Activated effector memory CD4-positive, alpha-beta T cell treated with Interleukin-2 at 50 U/mL for 16 hours (primary cell): ENCODE measurements around the gene CCDC74B.
"Not testable (repeated sequence)": the region's sequence is repeated elsewhere in the genome, so short reads cannot be mapped to it uniquely, and the experiment has no call there.

Source experiments
- DNase-seq: peaks from one replicate; pipeline ENCODE4 v3.0.0-alpha.2; 2020

The CCDC74B gene

GRCh38 chr2:130143266-130144039 lies 1.5 kb downstream of the CCDC74B start:
- DNase-seq: not testable (repeated sequence)

DNA sequence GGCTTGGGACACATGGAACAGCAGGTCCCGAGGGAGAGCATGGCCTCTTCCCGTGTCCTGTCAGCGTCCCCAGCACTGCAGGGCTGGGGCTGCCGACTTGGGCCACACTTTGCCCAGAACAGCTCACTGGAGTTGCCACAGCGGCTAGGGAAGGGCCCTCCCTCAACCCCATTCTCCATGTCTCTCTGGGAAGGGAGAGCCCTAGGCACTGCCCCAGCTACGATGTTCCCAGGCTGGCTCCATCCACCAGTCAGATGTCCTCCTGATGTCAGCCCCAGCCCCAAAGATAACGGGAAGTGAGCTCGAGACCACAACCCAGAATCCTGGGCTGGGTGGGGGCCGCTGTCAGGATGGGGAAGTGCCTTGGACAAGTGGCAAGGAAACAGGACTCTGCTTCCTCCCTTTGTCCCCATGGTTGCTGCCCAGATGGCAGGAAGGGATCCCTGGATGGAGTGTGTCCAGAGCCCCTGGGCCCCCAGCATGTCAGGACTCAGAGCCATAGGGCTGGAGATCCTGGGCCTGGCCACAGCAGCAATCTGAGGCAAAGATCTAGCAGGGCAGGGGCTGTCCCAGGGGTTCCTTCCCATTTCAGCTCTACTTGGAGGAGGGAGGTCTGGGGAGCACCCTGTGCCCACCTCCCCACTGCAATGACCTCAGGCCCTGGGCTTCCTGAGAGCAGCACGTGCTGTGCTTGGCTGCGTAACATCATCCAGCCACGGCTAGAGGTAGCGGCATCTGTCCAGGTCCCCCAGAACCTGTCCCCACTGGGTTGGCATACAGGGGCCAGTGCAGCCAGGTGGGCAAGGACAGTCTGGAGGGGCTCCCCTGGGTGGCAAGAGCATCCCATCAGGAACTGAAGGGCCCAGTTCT lies 2.3 kb downstream of the CCDC74B start:
- DNase-seq: not testable (repeated sequence)

DNA sequence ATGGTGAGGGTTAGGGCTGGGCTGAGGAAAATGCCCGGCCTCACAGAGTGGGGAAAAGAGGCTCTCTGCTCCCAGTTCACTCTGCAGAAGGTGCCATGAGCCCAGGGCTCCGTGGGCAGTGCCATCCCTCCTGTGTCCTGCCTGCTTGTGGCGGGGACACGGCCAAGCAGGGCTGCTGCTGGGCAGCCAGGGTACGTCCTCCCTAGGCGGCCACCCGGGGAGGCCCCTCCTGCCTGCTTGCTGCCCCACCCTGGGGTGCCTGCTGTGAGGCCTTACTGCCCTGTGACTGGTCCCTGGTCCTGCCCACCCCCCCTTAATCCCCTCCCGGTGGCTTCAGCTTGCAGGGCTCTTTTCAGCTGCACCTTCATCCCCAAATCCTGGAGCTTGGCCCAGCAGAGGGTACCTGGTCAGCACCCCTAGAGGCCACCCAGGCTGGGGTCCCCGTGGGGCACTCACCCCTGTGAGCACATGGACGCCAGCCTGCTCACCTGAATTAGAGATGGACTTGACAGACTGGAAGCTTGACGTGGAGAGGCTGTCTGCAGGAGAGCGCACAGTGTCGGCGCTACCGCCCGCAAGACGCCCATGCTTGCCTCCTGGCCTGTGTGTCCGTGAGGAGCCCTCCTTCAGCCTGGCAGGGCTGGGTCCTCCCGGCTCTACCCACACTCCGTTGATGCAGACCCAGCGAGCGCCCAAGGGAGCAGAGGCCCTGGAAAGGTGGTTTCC lies 3.1 kb downstream of the CCDC74B start:
- DNase-seq: not testable (repeated sequence)

DNA sequence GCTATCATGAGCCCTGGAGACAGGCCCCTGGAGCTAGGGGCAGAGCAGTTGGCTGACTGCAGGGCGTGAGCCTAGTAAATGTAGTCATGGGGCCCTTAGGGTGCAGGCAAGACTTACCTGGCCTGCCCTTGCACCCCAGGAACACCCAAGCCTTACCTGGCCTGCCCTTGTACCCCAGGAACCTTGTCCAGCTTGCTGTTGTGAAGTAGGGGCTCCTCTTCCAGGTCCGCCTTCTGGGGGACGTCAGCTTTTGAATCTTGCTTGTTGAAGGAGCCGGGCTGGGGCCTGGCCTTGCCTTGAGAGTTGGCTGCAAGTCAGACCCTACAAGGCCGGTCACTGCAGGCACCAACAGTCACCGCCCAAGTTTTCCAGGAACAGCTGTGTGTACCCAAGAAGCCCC lies 3.9 kb downstream of the CCDC74B start:
- DNase-seq: not testable (repeated sequence)

GRCh38 chr2:130140516-130140915 lies 4.4 kb downstream of the CCDC74B start:
- DNase-seq: not testable (repeated sequence)

GRCh38 chr2:130139331-130140280 lies 5.3 kb downstream of the CCDC74B start:
- not testable (repeated sequence) for DNase-seq

- not testable (repeated sequence) for DNase-seq
These were observed 6.1 kb downstream of the CCDC74B start for GRCh38 chr2:130138841-130139251.

GRCh38 chr2:130138326-130138725 lies 6.6 kb downstream of the CCDC74B start:
- not testable (repeated sequence) for DNase-seq

GRCh38 chr2:130137118-130137517 lies 7.8 kb downstream of the CCDC74B start:
- not testable (repeated sequence) for DNase-seq

GRCh38 chr2:130136546-130136945 lies 8.4 kb downstream of the CCDC74B start:
- DNase-seq: not testable (repeated sequence)

DNA sequence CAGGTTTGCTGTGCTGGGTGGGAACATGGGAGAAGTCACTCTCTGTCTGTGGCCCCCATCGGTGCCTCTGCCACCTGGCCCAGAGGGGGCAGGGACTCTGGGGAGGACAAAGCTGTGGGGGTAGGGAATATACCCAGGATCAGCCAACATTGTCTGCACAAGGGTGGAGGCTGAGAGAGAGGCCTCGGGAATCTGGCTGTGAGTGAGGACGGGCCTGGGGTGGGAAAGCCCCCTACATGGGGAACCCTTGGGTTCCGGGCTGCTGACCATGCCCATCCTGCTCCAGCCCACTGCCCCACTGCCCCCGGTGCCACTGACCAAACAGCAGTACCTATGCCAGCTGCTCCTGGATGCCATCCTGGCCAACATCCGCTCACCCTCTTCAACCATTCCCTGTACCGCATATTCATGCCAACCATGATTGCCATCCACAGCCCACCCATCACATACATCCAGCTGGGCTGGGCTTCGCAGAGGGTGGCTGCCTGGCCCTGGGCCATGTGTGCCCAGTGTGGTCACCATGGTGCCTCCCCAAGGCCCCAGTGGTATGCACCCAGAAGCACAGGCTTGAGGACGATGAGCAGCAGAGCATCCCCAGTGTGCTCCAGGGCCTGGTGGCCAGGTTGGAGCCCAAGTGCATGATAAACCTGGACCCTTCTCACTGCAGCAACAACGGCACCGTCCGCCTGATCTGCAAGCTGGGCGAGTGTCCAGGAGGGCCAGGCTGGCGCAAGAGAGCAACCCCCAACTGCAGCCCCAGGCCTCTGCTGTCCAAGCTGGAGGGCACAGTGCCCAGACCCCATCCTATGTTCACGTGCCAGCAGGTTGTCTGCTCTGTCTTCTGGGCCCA lies 9.0 kb downstream of the CCDC74B start:
- DNase-seq: no peak

GRCh38 chr2:130129120-130129829 lies 15.6 kb downstream of the CCDC74B start, which contains the start of gene POTEF:
Gene POTEF (minus strand): TSS chr2:130129222. CDS start chr2:130120515, 8,707 bp downstream.
- not testable (repeated sequence) for DNase-seq

DNA sequence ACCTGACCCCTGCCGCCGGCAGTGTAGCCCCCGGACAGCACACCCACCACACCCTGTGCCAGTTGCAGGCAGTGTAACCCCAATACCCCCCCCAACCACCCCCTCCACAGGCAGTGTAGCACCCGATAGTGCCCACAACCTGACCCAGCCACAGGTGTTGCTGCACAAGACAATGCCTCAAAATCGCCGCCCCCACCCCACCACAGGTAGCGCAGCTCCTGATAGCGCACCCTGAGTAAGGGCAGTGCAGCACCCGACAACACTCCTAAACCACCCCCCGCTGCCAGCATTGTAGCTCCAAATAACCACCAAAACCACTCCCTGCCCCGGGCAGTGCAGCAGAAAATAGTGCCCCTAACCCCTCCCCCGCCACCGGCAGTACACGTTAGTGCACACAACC lies 16.4 kb downstream of the CCDC74B start:
- DNase-seq: not testable (repeated sequence)

GRCh38 chr2:130127726-130128125 lies 17.2 kb downstream of the CCDC74B start:
- not testable (repeated sequence) for DNase-seq

- not testable (repeated sequence) for DNase-seq
These were observed 24.0 kb downstream of the CCDC74B start for GRCh38 chr2:130120924-130121323.

- not testable (repeated sequence) for DNase-seq
These were observed 42.1 kb downstream of the CCDC74B start for GRCh38 chr2:130102597-130103363.
